ENCODE results near the gene TPRN. TPM values are rescaled to one million over a fixed set of nuclear protein-coding genes. Genes with fewer than 3 reads are reported as not detected.

Gene TPRN
- total RNA-seq, 3 donors from 2014 or later = 73.8 to 170 (median 122) TPM

DNA sequence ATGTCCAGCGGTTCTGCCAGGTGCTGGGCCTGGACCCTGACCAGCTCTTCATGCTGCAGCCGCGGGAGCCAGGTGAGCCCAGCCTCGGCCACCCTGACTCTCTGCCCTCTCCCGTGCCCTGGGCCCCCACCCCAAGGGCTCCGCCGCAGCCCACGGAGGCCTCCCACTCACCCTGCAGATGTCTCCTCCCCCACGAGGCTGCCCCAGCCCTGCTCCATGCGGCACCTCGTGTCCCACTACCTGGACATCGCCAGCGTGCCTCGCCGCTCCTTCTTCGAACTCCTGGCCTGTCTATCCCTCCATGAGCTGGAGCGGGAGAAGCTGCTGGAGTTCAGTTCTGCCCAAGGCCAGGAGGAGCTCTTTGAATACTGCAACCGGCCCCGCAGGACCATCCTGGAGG is 14.1 kb upstream of the TPRN start:
- DNase-seq (no peak), ATAC-seq (no peak)
- Histone ChIP-seq H3K36me3 (ENCODE audit: low read depth) (no peaks in the 10 kb centered on the region), H3K4me3 (no peak overlapping the region), H3K4me1 (ENCODE audit: low read depth) (peaks cover 12% of the 10 kb centered on the region), H3K9me3 (no peaks in the 10 kb centered on the region)
- intact Hi-C loops (cut with DNase I, micrococcal nuclease) = no loop called here
- TF ChIP-seq, protein P1, sequence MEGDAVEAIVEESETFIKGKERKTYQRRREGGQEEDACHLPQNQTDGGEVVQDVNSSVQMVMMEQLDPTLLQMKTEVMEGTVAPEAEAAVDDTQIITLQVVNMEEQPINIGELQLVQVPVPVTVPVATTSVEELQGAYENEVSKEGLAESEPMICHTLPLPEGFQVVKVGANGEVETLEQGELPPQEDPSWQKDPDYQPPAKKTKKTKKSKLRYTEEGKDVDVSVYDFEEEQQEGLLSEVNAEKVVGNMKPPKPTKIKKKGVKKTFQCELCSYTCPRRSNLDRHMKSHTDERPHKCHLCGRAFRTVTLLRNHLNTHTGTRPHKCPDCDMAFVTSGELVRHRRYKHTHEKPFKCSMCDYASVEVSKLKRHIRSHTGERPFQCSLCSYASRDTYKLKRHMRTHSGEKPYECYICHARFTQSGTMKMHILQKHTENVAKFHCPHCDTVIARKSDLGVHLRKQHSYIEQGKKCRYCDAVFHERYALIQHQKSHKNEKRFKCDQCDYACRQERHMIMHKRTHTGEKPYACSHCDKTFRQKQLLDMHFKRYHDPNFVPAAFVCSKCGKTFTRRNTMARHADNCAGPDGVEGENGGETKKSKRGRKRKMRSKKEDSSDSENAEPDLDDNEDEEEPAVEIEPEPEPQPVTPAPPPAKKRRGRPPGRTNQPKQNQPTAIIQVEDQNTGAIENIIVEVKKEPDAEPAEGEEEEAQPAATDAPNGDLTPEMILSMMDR (IDR thresholded peaks at IDR 0.05) = no peak

DNA sequence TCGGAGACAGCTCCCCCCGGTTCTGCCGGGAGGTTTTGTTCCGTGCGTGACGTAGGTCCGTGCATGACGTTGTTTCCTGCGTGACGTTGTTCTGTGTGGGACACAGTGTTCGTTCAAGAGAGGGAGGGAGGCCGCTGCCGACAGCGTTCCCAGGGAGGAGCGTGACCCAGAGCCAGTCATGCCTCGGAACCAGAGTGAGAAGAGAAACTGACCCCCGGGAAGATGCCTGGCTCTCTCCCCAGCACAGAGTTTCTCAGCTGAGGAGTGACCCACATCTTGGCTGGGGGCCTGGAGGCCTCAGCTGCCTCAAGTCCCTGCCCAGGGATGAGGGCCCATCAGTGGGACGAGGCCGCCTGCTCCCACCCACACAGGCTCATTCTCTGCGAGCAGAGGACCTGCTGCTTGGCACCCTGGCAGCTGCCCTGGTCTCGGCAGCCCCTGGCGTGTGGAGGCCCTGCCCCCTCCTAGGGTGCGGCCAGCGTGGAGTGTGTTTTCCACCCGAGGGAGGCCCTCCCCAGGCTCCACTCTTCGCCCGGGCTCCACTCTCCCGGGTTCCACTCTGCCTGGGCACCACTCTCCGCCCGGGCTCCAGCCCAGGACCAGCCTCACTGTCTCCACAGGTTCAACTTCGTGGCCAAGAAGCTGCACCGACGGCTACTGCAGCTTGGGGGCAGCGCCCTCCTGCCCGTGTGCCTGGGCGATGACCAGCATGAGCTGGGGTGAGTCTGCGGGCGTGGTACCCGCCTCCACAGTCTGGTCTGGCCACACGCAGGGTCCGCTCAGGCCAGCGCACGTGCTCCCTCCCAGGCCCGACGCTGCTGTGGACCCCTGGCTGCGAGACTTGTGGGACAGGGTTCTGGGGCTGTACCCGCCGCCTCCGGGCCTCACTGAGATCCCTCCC is 12.9 kb upstream of the TPRN start:
- ATAC-seq = no peak
- Histone ChIP-seq H3K36me3 (ENCODE audit: low read depth) (no peaks in the 10 kb centered on the region), H3K4me1 (ENCODE audit: low read depth) (peaks cover 6% of the 10 kb centered on the region), H3K9me3 (no peaks in the 10 kb centered on the region), H3K4me3 (no peak overlapping the region)
- peak in 1 of 3 donors; percentile 14 for DNase-seq
- intact Hi-C loops (cut with DNase I, micrococcal nuclease) = no loop called here
- TF ChIP-seq, protein P1 (IDR thresholded peaks at IDR 0.05) = no peak

DNA sequence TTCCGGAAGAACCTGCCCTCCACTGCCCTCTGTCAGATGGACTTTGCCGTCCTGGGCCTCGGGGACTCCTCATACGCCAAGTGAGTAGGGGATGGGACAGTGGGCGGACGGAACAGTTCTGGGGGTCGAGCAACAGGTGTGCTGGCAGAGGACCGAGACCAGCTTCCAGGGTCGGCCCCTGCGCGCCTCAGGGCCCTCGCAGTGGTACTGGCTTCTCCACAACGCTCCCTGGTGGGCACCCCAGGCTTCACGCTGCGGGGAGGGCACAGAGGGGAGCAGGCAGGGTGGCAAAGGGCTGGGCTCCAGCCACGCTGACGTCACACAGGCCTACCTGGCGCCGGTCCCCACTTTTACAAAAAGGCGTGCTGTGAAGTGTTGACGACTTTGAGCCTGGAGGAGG is 12.0 kb upstream of the TPRN start:
- Histone ChIP-seq H3K4me3 (no peak overlapping the region), H3K36me3 (ENCODE audit: low read depth) (no peaks in the 10 kb centered on the region), H3K4me1 (ENCODE audit: low read depth) (no peaks in the 10 kb centered on the region), H3K9me3 (no peaks in the 10 kb centered on the region)
- DNase-seq (no peak), ATAC-seq (no peak)
- intact Hi-C loops (cut with DNase I, micrococcal nuclease) = no loop called here
- TF ChIP-seq, protein P1 (IDR thresholded peaks at IDR 0.05) = no peak

DNA sequence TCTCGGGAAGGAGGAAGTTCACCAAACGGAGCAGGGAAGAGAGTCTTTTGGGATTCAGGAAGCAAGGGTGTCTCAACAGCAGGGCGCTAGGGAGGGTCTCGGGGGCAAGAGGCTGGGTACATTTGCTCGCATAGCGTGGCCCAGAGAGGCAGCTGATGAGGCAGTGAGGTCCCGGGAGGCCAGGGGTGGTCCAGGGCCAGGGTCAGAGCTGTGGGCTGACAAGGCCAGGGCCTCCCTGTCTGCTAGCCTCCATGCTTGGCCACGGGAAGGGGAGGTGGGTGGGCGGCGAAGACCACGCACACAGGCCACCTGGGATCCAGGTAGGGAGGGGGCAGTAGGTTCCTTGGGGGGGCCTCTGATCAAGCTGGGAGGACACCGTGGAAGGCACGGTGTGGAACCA is 11.0 kb upstream of the TPRN start:
- Histone ChIP-seq H3K36me3 (ENCODE audit: low read depth) (no peaks in the 10 kb centered on the region), H3K4me3 (no peak overlapping the region), H3K4me1 (ENCODE audit: low read depth) (peaks cover 1% of the 10 kb centered on the region), H3K9me3 (no peaks in the 10 kb centered on the region)
- intact Hi-C loops (cut with DNase I, micrococcal nuclease) = no loop called here
- no peak for ATAC-seq
- TF ChIP-seq, protein P1 (IDR thresholded peaks at IDR 0.05) = no peak
- DNase-seq = no peak

DNA sequence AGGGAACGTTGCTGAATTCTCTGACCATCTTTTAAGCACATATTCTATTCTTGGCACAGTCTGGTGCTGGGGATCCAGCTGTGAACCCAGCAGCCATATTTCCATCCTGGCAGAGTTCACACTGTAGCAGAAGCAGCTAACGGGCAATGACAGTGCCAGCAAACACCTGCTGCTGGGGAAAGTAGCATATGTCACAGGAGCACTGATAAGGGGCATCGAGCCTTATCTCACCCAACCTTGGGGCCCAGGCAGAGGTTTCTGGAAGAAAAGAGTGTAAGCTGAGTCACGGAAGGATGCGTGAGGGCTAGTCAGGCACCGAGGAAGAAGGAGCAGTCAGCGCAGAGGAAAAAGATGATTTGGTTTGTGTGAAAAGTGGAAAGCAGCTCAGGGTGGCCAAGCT is 6.1 kb upstream of the TPRN start:
- Histone ChIP-seq H3K4me1 (ENCODE audit: low read depth) (peaks cover 30% of the 10 kb centered on the region), H3K4me3 (no peak overlapping the region), H3K9me3 (no peaks in the 10 kb centered on the region), H3K36me3 (ENCODE audit: low read depth) (no peaks in the 10 kb centered on the region)
- ATAC-seq (no peak), DNase-seq (no peak)
- TF ChIP-seq, protein P1 (IDR thresholded peaks at IDR 0.05) = no peak
- intact Hi-C loops (cut with DNase I, micrococcal nuclease) = no loop called here
